HG02610 (cell line): ENCODE data around the gene ERBB2.

Experiments used
- ATAC-seq: cut with Tn5 transposase; IDR thresholded peaks from one replicate; pipeline ENCODE4 v1.9.1; 2021; ENCODE audit warnings: mild to moderate bottlenecking, moderate library complexity; ENCODE audit not compliant: unreplicated experiment

The ERBB2 gene

GRCh38 chr17:39699818-39700147 is at the start of gene ERBB2:
Gene ERBB2 (plus strand): TSS chr17:39700064. CDS start chr17:39700239, 175 bp downstream.
- ATAC-seq: no peak

- ATAC-seq: no peak
Observed at GRCh38 chr17:39650121-39650579, 49.7 kb upstream of the ERBB2 start.

GRCh38 chr17:39651923-39652586 is 47.8 kb upstream of the ERBB2 start:
- no peak for ATAC-seq

GRCh38 chr17:39652587-39653315 is 47.1 kb upstream of the ERBB2 start:
- no peak for ATAC-seq

- ATAC-seq: no peak
Observed at GRCh38 chr17:39653316-39653661, 46.6 kb upstream of the ERBB2 start.

GRCh38 chr17:39653662-39654331 is 46.1 kb upstream of the ERBB2 start:
- ATAC-seq: no peak

GRCh38 chr17:39655105-39655504 is 44.8 kb upstream of the ERBB2 start:
- ATAC-seq: no peak

- ATAC-seq: no peak
Observed at GRCh38 chr17:39658346-39658745, 41.5 kb upstream of the ERBB2 start.

- no peak for ATAC-seq
Observed at GRCh38 chr17:39658760-39659159, 41.1 kb upstream of the ERBB2 start.

- no peak for ATAC-seq
Observed at GRCh38 chr17:39659279-39660010, 40.4 kb upstream of the ERBB2 start.

- ATAC-seq: no peak
Observed at GRCh38 chr17:39660011-39660360, 39.9 kb upstream of the ERBB2 start.

- ATAC-seq: no peak
Observed at GRCh38 chr17:39660397-39661385, 39.2 kb upstream of the ERBB2 start.

- no peak for ATAC-seq
Observed at GRCh38 chr17:39661744-39662541, 37.9 kb upstream of the ERBB2 start.

- no peak for ATAC-seq
Observed at GRCh38 chr17:39662551-39663339, 37.1 kb upstream of the ERBB2 start.

- no peak for ATAC-seq
Observed at GRCh38 chr17:39663340-39663687, 36.5 kb upstream of the ERBB2 start.

GRCh38 chr17:39663688-39664580 is 35.9 kb upstream of the ERBB2 start:
- no peak for ATAC-seq

GRCh38 chr17:39664581-39665561 is 35.0 kb upstream of the ERBB2 start, which contains the start of gene TCAP:
Gene TCAP (plus strand): TSS chr17:39665349. CDS start chr17:39665360, 11 bp downstream.
- ATAC-seq: no peak
